ENCODE measurements around the gene GOLGA6A. TPM values are rescaled to one million over a fixed set of nuclear protein-coding genes. Genes with fewer than 3 reads are reported as not detected.
"Not testable (repeated sequence)": the region's sequence is repeated elsewhere in the genome, so short reads cannot be mapped to it uniquely, and the experiment has no call there.

GOLGA6A gene
- total RNA-seq, 1 experiment from 2014 or later: not detected

GRCh38 chr15:74108111-74108510 lies 25.8 kb upstream of the GOLGA6A start:
- ChIA-PET CTCF (no interaction called here), POLR2A (ENCODE audit: low non-redundant PET) (no interaction called here)
- Histone ChIP-seq H3K4me3 (ENCODE audit: low read depth, low read length, poor library complexity, severe bottlenecking) (no peak overlapping the region), H3K4me1 (ENCODE audit: insufficient read depth, low read length, poor library complexity, severe bottlenecking) (no peaks in the 10 kb centered on the region), H3K27ac (ENCODE audit: low read depth, low read length, poor library complexity, severe bottlenecking) (no peak overlapping the region), H3K27me3 (replicated peaks; ENCODE audit: insufficient read depth, low read depth, low read length, poor library complexity) (no peaks in the 10 kb centered on the region), H3K36me3 (ENCODE audit: insufficient read depth, low read length, poor library complexity, severe bottlenecking) (no peaks in the 10 kb centered on the region), H3K9me3 (ENCODE audit: low read depth, low read length, poor library complexity, severe bottlenecking) (no peaks in the 10 kb centered on the region)
- TF ChIP-seq EZH2 (IDR thresholded peaks at IDR 0.05; ENCODE audit: borderline replicate concordance, low read depth, low read length, poor library complexity, severe bottlenecking) (no peak), CTCF (conservative IDR thresholded peaks at IDR 0.05; ENCODE audit: low read depth, low read length) (no peak)
- no TSS peak for BruUV-seq (replicated peaks)
- intact Hi-C loops (cut with micrococcal nuclease; ENCODE audit: unreplicated experiment): no loop called here
- no peak for DNase-seq (ENCODE audit: low spot score)

- H3K27me3 ChIP-seq (replicated peaks; ENCODE audit: insufficient read depth, low read depth, low read length, poor library complexity); CTCF ChIA-PET; POLR2A ChIA-PET (ENCODE audit: low non-redundant PET); H3K9me3 ChIP-seq (ENCODE audit: low read depth, low read length, poor library complexity, severe bottlenecking); intact Hi-C loops (cut with micrococcal nuclease; ENCODE audit: unreplicated experiment); H3K4me1 ChIP-seq (ENCODE audit: insufficient read depth, low read length, poor library complexity, severe bottlenecking); H3K36me3 ChIP-seq (ENCODE audit: insufficient read depth, low read length, poor library complexity, severe bottlenecking): not testable (repeated sequence)
- Histone ChIP-seq H3K4me3 (ENCODE audit: low read depth, low read length, poor library complexity, severe bottlenecking) (peak overlapping the region; percentile 41), H3K27ac (ENCODE audit: low read depth, low read length, poor library complexity, severe bottlenecking) (peak overlapping the region; percentile 10)
- BruUV-seq (replicated peaks): TSS peak; percentile 99
- peak; percentile 91 for DNase-seq (ENCODE audit: low spot score)
These were observed 17.8 kb upstream of the GOLGA6A start for GRCh38 chr15:74099963-74100733.

GRCh38 chr15:74096753-74097474 lies 14.6 kb upstream of the GOLGA6A start:
- H3K27ac ChIP-seq (ENCODE audit: low read depth, low read length, poor library complexity, severe bottlenecking); POLR2A ChIA-PET (ENCODE audit: low non-redundant PET); DNase-seq (ENCODE audit: low spot score); H3K27me3 ChIP-seq (replicated peaks; ENCODE audit: insufficient read depth, low read depth, low read length, poor library complexity); intact Hi-C loops (cut with micrococcal nuclease; ENCODE audit: unreplicated experiment); H3K36me3 ChIP-seq (ENCODE audit: insufficient read depth, low read length, poor library complexity, severe bottlenecking); H3K9me3 ChIP-seq (ENCODE audit: low read depth, low read length, poor library complexity, severe bottlenecking); H3K4me1 ChIP-seq (ENCODE audit: insufficient read depth, low read length, poor library complexity, severe bottlenecking); BruUV-seq (replicated peaks); H3K4me3 ChIP-seq (ENCODE audit: low read depth, low read length, poor library complexity, severe bottlenecking); CTCF ChIA-PET: not testable (repeated sequence)

GRCh38 chr15:74095610-74096009 lies 13.3 kb upstream of the GOLGA6A start:
- CTCF ChIA-PET; H3K27me3 ChIP-seq (replicated peaks; ENCODE audit: insufficient read depth, low read depth, low read length, poor library complexity); H3K4me1 ChIP-seq (ENCODE audit: insufficient read depth, low read length, poor library complexity, severe bottlenecking); H3K9me3 ChIP-seq (ENCODE audit: low read depth, low read length, poor library complexity, severe bottlenecking); H3K4me3 ChIP-seq (ENCODE audit: low read depth, low read length, poor library complexity, severe bottlenecking); H3K36me3 ChIP-seq (ENCODE audit: insufficient read depth, low read length, poor library complexity, severe bottlenecking); BruUV-seq (replicated peaks); DNase-seq (ENCODE audit: low spot score); POLR2A ChIA-PET (ENCODE audit: low non-redundant PET); H3K27ac ChIP-seq (ENCODE audit: low read depth, low read length, poor library complexity, severe bottlenecking); intact Hi-C loops (cut with micrococcal nuclease; ENCODE audit: unreplicated experiment): not testable (repeated sequence)

GRCh38 chr15:74094567-74094966 lies 12.2 kb upstream of the GOLGA6A start:
- DNase-seq (ENCODE audit: low spot score); H3K27me3 ChIP-seq (replicated peaks; ENCODE audit: insufficient read depth, low read depth, low read length, poor library complexity); H3K4me1 ChIP-seq (ENCODE audit: insufficient read depth, low read length, poor library complexity, severe bottlenecking); CTCF ChIA-PET; H3K9me3 ChIP-seq (ENCODE audit: low read depth, low read length, poor library complexity, severe bottlenecking); H3K27ac ChIP-seq (ENCODE audit: low read depth, low read length, poor library complexity, severe bottlenecking); H3K36me3 ChIP-seq (ENCODE audit: insufficient read depth, low read length, poor library complexity, severe bottlenecking); BruUV-seq (replicated peaks); POLR2A ChIA-PET (ENCODE audit: low non-redundant PET); intact Hi-C loops (cut with micrococcal nuclease; ENCODE audit: unreplicated experiment); H3K4me3 ChIP-seq (ENCODE audit: low read depth, low read length, poor library complexity, severe bottlenecking): not testable (repeated sequence)

- H3K27ac ChIP-seq (ENCODE audit: low read depth, low read length, poor library complexity, severe bottlenecking); H3K9me3 ChIP-seq (ENCODE audit: low read depth, low read length, poor library complexity, severe bottlenecking); H3K4me3 ChIP-seq (ENCODE audit: low read depth, low read length, poor library complexity, severe bottlenecking); CTCF ChIA-PET; DNase-seq (ENCODE audit: low spot score); H3K36me3 ChIP-seq (ENCODE audit: insufficient read depth, low read length, poor library complexity, severe bottlenecking); intact Hi-C loops (cut with micrococcal nuclease; ENCODE audit: unreplicated experiment); POLR2A ChIA-PET (ENCODE audit: low non-redundant PET); BruUV-seq (replicated peaks); H3K4me1 ChIP-seq (ENCODE audit: insufficient read depth, low read length, poor library complexity, severe bottlenecking); H3K27me3 ChIP-seq (replicated peaks; ENCODE audit: insufficient read depth, low read depth, low read length, poor library complexity): not testable (repeated sequence)
These were observed 6.6 kb downstream of the GOLGA6A start for GRCh38 chr15:74075781-74076180.

Data from A673 (cell line).